ENCODE measurements around the gene LAIR2.

Gene LAIR2

GRCh38 chr19:54534156-54534555 lies 31.5 kb downstream of the LAIR2 start:
- no peak for DNase-seq (ENCODE audit: low spot score)

DNA sequence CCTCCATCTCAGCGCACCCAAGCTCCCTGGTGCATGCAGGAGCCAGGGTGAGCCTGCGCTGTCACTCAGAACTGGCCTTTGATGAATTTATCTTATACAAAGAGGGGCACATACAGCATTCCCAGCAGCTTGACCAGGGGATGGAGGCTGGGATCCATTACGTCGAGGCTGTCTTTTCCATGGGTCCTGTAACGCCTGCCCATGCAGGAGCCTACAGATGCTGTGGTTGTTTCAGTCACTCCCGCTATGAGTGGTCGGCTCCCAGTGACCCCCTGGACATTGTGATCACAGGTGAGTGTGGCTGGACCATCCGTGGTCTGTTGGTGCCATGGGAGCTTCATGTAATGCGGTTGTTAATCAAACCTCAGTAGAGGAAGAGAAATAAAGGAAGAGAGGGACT lies 33.0 kb downstream of the LAIR2 start:
- DNase-seq (ENCODE audit: low spot score), result no peak

GRCh38 chr19:54536956-54537355 lies 34.3 kb downstream of the LAIR2 start:
- DNase-seq (ENCODE audit: low spot score), result no peak

- no peak for DNase-seq (ENCODE audit: low spot score)
Measured at GRCh38 chr19:54541712-54542111, 39.1 kb downstream of the LAIR2 start.

DNA sequence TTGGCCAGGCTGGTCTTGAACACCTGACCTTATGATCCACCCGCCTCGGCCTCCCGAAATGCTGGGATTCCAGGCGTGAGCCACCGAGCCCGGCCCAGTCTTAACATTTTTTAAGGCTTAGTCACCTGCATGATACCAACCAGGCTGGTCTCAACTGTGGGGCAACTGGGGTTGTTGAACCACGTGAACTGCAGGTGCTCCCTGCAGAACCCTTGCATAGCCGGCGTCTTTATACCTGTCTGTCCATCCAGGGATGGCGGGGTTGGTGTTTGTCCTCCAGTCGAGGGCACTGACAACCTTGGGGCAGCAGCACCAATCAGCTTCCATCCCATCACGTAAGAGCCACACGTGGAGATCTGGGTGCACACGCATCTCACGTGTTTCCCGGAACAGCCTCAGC lies 46.2 kb downstream of the LAIR2 start:
- no peak for DNase-seq (ENCODE audit: low spot score)

DNA sequence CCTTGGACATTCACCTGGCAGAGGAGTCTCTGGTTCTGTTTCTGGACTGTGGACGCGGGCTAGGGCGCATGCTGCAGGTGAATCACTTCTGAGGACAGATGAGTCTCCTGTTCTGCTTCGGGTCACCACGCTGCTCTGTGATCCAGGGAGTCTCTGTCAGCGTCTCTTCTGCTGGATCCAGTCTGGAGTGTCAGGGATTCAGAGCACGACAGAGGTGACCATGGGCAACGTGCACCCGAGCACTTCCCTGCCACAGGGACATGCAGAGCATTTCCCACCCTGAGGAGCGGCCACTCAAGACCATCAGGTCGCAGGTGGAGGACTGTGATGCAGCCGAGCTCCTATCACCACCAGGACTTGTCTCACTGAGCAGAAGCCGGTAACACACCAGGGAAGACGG lies 46.6 kb downstream of the LAIR2 start:
- no peak for DNase-seq (ENCODE audit: low spot score)

DNA sequence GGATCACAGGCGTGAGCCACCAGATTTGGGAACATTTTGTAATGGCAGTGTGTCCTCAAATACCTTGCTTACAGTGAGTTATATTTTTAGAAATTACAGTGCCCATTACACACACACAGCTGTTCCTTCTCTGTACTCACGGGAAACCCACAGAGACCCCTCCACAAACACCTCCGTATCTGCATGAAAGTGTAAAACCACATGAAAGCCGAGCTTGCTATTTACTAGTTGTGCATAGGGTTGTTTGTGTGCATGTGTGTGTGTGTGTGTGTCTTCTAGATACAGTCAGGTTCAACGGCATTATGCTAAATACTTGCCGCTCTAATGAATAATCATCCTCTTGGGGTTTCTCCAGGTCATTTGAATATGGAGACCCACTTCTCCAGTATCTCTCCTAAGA lies 48.7 kb downstream of the LAIR2 start:
- no peak for DNase-seq (ENCODE audit: low spot score)

DNA sequence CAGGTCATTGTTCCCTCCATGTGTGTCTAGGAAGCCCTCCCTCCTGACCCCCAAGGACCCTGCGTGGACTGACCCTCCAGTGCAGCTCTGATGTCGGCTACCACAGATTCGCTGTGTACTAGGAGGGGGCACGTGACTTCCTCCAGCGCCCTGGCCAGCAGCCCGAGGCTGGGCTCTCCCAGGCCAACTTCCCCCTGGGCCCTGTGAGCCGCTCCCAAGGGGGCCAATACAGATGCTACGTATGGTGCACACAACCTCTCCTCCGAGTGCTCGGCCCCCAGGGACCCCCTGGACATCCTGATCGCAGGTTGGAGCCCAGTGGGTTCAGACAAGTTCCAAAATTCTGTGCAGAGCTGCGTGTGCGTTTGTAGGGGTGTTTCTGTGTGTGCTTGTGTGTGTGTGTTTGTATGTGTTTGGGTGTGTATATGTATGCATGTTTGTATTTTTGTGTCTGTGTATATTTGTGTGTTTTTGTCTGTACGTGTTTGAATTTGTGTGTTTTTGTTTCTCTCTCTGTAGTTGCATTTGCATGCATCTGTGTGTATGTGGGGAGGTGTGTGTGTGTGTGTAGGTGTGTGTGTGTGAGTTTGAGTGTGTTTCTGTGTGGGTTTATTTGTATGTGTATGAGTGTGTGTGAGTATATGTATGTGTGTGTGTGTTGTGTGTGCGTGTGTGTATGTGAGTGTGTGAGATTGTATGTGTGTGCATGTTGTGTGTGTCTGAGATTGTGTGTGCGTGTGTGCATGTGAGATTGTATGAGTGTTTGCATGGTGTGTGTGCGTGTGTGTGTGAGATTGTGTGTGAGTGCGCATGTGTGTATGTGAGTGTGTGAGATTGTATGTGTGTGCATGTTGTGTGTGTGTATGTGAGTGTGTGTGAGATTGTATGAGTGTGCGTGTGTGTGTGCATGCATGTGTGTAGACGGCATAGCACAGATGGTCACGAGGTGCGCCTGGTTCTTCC lies 49.6 kb downstream of the LAIR2 start:
- peak; percentile 28 for DNase-seq (ENCODE audit: low spot score)

DNA sequence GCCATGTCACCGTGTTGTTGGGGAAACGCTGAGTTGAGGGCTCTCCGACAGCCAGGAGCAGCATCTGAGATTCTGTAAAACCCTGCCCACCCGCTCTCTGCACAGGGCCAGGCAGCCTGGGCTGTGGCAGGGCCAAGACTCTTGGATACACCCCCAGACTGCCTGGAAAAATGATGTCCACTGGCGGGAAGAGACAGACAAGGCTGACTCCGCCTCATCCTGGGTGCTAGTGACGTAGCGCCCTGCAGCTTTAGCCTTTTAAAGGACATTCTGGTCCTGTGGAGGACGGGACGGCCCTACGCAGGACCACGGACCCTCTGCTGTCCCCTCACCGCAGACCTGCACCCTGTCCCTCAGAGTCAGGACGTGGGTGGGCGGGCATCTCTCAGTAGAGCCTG lies 50.3 kb downstream of the LAIR2 start:
- DNase-seq (ENCODE audit: low spot score), result no peak

- DNase-seq (ENCODE audit: low spot score), result no peak
Measured at GRCh38 chr19:54554006-54554405, 51.4 kb downstream of the LAIR2 start.

GRCh38 chr19:54554896-54555295 lies 52.3 kb downstream of the LAIR2 start:
- DNase-seq (ENCODE audit: low spot score), result no peak

DNA sequence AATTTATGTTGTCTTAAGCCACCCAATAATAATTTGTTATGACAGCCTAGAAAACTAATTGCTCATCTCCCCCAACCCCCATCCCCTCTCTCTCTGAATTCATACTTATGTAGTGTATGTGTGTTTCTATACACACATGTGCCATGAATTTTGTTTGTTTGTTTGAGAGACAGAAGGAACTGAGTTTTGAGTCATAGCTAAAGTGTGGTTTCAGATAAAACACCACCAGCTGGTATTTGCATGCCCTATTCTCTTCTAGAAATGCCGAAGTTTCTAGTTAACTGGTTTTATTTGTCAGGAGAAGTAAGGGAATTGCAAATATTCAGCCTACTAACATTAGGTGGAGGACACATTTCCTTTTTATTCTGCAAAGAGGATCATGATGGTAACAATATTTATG lies 53.6 kb downstream of the LAIR2 start:
- DNase-seq (ENCODE audit: low spot score), result no peak

GRCh38 chr19:54558339-54558738 lies 55.7 kb downstream of the LAIR2 start:
- no peak for DNase-seq (ENCODE audit: low spot score)

All from pons (tissue), 1 donor.